GM18870 (cell line): Measurements from ENCODE around the gene PTPRN2.

Experiments used
- ATAC-seq: cut with Tn5 transposase; IDR thresholded peaks from one replicate; pipeline ENCODE4 v1.9.1; 2021; ENCODE audit warnings: moderate library complexity; ENCODE audit not compliant: unreplicated experiment

The PTPRN2 gene

GRCh38 chr7:157803906-157804305, 783.7 kb downstream of the PTPRN2 start:
- ATAC-seq = no peak

DNA sequence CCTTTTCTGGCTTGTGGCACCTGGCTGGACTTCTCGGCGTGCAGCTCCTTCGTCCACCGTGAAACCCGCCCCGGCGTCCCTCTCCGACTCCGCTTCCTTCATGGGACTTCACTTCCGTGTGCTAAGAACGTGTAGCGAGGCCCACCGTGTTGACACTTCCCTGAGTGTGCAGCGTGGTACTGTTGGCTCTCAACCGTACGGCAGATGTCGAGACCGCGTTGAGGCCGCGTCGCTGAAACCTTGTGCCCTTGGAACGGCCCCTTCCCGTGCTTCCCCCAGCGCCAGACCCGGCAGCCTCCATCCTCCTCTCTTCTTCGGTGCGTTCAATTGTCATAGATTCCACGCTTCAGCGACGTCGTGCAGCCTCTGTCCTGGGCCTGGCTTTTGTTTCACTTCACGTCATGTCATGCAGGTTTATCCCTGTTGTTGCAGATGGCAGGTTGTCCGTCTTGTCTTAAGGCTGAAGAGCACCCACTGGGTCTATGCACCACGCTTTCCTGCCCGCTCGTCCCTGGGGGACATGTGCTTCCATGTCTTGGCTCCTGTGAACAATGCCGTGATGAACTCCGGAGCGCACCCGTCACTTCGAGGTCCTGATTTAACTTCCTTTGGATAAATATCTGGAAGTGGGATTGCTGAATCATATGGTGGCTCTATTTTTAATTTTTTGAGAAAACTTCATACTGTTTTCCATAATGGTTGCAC, 785.5 kb downstream of the PTPRN2 start:
- no peak for ATAC-seq

DNA sequence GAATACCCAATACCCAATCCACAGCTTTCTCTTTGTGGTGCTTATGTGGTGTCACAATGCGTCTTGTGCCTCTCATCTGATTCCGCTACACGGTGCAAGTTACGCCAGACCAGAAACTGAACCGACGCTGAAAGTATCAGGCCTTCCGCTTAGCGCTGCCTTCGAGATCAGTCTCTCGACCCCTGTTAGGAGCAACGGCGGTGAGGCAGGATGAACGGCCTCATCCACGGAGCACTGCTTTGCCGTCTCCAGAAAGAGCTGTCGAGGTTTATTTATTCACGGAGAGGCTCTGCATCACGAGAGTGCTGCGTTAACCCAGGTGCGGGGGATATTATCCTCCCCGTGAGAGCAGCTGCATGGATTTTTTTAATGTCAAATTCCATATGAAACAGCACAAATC, 786.5 kb downstream of the PTPRN2 start:
- no peak for ATAC-seq

DNA sequence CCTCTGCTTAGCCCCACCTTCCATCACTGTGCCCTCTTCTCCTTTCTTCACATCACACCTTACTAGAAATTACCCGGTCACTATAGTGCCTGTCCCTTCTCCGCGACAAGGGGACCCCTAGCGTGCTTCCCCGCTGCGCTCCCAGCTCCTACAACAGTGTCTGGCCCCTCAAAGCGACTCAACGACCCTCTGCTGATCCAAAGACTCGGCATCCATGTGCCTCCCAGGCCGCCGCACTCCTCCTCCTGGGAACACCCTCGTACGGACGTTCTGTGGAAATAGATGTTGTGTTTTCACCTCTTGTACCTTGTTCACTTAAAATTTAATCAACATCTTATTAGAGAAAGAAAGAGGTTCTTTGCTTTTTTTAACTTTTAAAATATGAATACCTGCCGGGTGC, 787.3 kb downstream of the PTPRN2 start:
- ATAC-seq = no peak

DNA sequence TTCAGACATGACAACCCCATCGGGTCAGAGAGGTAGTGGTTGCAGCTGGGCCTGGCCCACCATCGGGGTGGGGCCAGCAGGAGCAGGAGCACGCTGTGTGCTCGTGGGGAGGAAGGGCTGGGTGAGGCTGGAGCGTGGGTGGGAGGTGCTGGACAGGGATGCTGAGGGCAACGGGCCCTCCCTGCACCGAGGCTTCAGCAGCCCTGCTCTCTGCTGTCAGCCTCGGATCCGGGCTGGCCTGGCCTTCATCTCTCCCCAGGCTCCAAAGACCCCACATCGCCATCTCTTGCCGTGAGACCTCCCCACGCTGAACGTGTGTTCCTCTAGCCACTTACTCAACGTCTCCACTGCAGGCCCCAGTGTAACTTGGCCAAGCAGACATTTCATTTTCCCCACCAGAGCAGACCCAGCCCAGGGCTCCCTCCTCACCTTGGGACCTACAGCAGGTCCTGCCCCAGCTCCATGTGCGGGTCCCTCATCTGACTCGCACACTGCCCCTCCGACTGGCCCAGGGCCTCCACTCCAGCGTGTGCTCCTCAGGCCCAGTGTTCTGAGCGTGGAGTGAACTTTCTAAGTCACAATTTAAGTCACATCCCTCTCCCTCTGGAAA, 788.4 kb downstream of the PTPRN2 start:
- no peak for ATAC-seq

- ATAC-seq = no peak
Measured at GRCh38 chr7:157797361-157797760, 790.3 kb downstream of the PTPRN2 start.

DNA sequence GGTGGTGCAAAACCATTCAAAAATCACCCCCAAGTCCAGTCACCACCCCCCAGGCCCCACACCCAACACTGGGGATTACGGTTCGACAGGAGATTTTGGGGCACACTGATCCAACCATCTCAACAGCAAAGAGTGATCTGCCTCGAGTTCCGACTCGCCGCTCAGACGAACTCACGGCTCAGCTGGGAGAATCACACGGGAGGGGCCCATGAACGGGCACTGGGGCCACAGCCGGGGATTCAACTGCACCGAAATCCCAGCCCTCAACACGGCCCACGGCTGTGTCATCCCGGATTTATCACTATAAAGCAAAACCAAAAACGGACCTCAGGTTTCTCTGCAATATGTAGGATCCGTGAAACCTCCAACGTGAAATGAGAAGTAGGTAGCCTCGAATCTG, 790.8 kb downstream of the PTPRN2 start:
- ATAC-seq = no peak

GRCh38 chr7:157795643-157796042, 792.0 kb downstream of the PTPRN2 start:
- no peak for ATAC-seq

GRCh38 chr7:157795199-157795598, 792.4 kb downstream of the PTPRN2 start:
- ATAC-seq = no peak

- no peak for ATAC-seq
Measured at GRCh38 chr7:157794746-157795065, 792.9 kb downstream of the PTPRN2 start.

GRCh38 chr7:157793973-157794745, 793.5 kb downstream of the PTPRN2 start:
- no peak for ATAC-seq

- ATAC-seq = no peak
Measured at GRCh38 chr7:157793087-157793353, 794.6 kb downstream of the PTPRN2 start.

- no peak for ATAC-seq
Measured at GRCh38 chr7:157792241-157793086, 795.2 kb downstream of the PTPRN2 start.

DNA sequence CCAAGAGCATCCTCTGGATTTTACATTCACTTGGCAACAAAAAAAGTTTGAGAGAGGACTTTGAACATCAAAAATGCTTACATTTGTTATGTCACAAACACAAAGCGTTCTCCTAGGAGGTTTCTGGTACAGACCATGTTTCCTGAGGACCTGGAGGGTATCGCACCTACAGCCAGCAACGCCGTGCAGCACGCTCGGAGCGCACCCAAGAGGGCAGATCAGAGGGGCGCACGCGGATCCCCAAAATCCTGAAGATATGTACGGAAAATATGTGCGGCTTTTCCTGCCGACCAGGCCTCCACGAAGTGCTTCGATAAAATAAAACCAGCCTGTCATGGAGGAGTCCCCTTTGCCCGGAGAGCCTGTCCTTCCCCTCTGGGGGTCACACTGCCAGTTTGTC, 796.0 kb downstream of the PTPRN2 start:
- no peak for ATAC-seq

- no peak for ATAC-seq
Measured at GRCh38 chr7:157791261-157791660, 796.4 kb downstream of the PTPRN2 start.

DNA sequence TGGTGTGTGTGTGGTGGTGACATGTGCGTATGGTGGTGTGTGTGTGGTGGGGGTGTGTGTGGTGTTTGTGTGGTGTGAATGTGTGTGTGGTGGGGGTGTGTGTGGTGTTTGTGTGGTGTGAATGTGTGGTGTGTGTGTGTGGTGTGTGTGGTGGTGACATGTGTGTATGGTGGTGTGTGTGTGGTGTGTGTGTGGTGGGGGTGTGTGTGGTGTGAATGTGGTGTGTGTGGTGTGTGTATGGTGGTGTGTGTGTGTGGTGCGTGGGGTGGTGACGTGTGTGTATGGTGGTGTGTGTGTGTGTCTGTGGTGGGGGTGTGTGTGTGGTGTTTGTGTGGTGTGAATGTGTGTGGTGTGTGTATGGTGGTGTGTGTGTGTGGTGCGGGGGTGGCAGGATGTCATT, 797.7 kb downstream of the PTPRN2 start:
- ATAC-seq = no peak

DNA sequence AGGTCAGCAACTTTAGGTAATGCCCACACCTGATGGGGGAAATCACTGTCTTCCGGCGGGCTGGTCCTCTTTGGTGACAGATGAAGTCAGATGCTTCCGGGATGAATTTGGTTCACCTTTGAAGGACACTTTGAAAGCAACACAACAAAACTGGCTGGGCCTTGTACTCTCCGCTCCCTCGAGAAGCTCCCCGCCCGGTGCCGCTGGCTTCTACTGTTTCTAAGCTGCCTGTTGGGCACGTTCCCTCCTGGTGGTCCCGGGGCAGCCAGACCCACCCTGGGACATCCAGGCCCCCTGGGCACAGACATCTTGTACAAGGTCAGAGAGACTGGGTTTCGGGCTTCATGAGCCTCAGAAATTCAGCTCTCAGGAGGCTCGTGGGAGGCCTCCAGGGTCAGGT, 798.5 kb downstream of the PTPRN2 start:
- no peak for ATAC-seq

DNA sequence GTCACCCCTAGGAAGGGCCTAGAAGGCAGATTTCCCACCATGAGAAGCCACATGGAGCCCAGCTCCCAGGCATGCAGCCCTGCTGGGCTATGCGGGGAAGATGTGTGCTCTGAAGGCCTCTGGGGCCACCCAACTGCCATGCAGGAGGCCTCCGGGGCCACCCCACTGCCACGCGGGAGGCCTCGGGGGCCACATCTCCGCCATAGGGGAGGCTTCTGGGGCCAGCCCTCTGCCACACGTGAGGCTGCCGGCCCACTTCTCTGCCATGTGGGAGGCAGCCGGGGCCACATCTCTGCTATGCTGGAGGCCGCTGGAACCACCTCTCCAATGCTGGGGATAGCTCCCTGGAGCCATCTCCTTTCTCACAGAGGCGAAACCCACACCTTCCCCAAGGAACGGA, 799.0 kb downstream of the PTPRN2 start:
- no peak for ATAC-seq

DNA sequence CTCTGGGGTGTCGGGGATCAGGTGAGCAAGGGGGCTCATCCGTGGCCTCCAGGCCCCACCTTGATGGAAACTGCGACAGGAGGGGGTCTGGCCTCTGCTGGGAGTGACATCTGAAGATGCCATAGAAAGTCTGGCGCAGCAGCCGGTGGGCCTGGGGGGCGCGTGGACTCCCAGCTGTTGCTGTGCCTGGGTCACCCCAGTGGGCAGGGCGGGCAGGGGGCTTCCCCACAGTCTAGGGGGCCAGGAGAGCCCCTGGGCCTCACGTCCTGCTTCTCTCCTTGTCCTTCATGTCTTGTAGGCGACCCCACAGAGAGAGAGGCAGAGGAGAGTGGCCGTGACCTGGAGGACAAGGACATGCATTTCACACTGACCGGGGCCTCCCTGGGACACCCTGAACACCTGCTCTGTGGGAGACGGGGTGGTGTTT, 800.3 kb downstream of the PTPRN2 start:
- no peak for ATAC-seq

DNA sequence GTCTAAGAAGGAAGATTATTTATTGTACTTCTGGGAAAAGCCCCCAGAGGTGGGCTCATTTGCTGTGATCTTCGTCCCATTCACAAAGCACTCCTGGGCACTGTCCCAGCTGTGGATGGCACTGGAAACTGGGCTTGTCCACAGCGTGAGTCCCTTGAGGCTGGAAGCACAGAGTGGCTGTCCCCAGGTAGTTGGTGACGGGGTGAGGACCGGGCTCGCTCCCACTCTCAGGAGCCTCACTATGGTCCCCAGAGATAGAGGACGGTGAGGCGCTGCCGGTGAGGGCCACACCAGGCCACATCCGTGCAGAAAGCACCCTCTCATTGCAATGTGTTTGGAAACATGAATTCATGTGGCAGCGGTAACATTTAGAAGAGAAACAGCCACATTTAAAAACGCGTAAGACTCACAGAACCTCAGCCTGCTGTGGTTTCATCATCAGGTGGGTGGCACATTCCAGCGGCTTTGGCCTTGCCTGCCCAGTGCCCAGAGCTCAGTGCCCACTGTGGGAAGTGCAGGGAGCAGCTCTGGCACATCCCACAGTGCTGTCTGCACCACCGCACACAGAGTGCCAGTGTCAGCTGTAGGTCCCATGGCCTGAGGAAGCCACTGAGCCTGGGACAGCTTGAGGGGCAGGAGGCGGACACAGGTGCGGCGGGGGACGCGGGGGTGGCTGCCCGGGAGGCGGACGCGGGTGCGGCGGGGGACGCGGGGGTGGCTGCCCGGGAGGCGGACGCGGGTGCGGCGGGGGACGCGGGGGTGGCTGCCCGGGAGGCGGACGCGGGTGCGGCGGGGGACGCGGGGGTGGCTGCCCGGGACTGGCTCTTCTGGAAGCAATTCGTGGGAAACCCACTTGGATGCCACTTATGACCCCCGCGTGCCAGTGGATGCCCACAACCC, 801.0 kb downstream of the PTPRN2 start:
- no peak for ATAC-seq
